ENCODE results near the gene ATP8A2. TPM values are rescaled to one million over a fixed set of nuclear protein-coding genes. Genes with fewer than 3 reads are reported as not detected.

The ATP8A2 gene
- polyA plus RNA-seq, 1 donor from 2014 or later = 11.9 TPM

GRCh38 chr13:25795277-25795676, 423.5 kb downstream of the ATP8A2 start:
- no peaks in the 10 kb centered on the region for H3K9me2 ChIP-seq (ENCODE audit: insufficient read depth, low read length)

DNA sequence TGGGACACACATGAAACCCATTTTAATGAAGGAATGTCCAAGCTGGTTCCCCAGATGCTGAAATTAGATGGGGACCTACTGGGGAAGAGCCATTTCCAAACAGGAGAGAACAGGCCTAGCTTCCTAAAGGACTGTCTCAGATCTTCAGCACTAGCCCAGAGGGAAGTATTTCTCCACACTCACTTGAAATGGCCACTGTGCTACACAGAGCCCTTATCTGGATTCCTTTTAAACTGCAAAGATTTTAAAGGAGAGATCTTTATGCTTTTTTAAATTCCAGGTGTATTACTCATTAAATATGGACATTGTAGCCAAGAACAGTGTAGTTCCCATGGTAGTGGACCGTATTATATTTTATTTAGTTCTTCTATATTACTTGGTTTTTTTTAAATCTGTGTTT, 424.7 kb downstream of the ATP8A2 start:
- no peaks in the 10 kb centered on the region for H3K9me3 ChIP-seq (ENCODE audit: low read length)
- no peaks in the 10 kb centered on the region for H3K36me3 ChIP-seq (ENCODE audit: insufficient read depth, low read length)
- no peaks in the 10 kb centered on the region for H3K9me2 ChIP-seq (ENCODE audit: insufficient read depth, low read length)
- H3K4me2 ChIP-seq (ENCODE audit: low read length) = no peak overlapping the region
- H2AFZ ChIP-seq (ENCODE audit: low read depth, low read length) = no peak overlapping the region
- H3K4me3 ChIP-seq (ENCODE audit: low read length) = no peak overlapping the region
- no peaks in the 10 kb centered on the region for H4K20me1 ChIP-seq (ENCODE audit: insufficient read depth)
- no peaks in the 10 kb centered on the region for H3F3A ChIP-seq (ENCODE audit: insufficient read depth, low read length, poor library complexity, severe bottlenecking)
- H3K9ac ChIP-seq (ENCODE audit: low read length) = no peak overlapping the region
- no peak overlapping the region for H3K27ac ChIP-seq (ENCODE audit: low read length)
- no peaks in the 10 kb centered on the region for H3K27me3 ChIP-seq (ENCODE audit: insufficient read depth, low read depth, low read length)
- no peaks in the 10 kb centered on the region for H3K79me2 ChIP-seq (replicated peaks; ENCODE audit: insufficient read depth, low read length)
- TF ChIP-seq EZH2 (IDR thresholded peaks at IDR 0.05; ENCODE audit: borderline replicate concordance, insufficient read depth, low read length, poor library complexity, severe bottlenecking) (no peak), REST (IDR thresholded peaks at IDR 0.05; ENCODE audit: borderline replicate concordance) (no peak), SMC3 (conservative IDR thresholded peaks at IDR 0.05; ENCODE audit: poor library complexity) (no peak), CTCF (IDR thresholded peaks at IDR 0.05; ENCODE audit: poor library complexity, severe bottlenecking) (no peak), RAD21 (conservative IDR thresholded peaks at IDR 0.05) (no peak), TAF1 (IDR thresholded peaks at IDR 0.05; ENCODE audit: low read depth) (no peak)

More at GRCh38 chr13:25795277-25795676, 423.5 kb downstream of the ATP8A2 start:
- no peaks in the 10 kb centered on the region for H3K36me3 ChIP-seq (ENCODE audit: insufficient read depth, low read length)
- H3F3A ChIP-seq (ENCODE audit: insufficient read depth, low read length, poor library complexity, severe bottlenecking) = no peaks in the 10 kb centered on the region
- H3K79me2 ChIP-seq (replicated peaks; ENCODE audit: insufficient read depth, low read length) = no peaks in the 10 kb centered on the region
- TF ChIP-seq REST (IDR thresholded peaks at IDR 0.05; ENCODE audit: borderline replicate concordance) (peak; percentile 24), RAD21 (conservative IDR thresholded peaks at IDR 0.05) (no peak), SMC3 (conservative IDR thresholded peaks at IDR 0.05; ENCODE audit: poor library complexity) (no peak), EZH2 (IDR thresholded peaks at IDR 0.05; ENCODE audit: borderline replicate concordance, insufficient read depth, low read length, poor library complexity, severe bottlenecking) (no peak), EP300 (conservative IDR thresholded peaks at IDR 0.05; ENCODE audit: poor library complexity, severe bottlenecking) (peak; percentile 87), CTCF (IDR thresholded peaks at IDR 0.05; ENCODE audit: poor library complexity, severe bottlenecking) (no peak), TAF1 (IDR thresholded peaks at IDR 0.05; ENCODE audit: low read depth) (no peak), MXI1 (conservative IDR thresholded peaks at IDR 0.05; ENCODE audit: poor library complexity, severe bottlenecking) (no peak), POLR2AphosphoS5 (IDR thresholded peaks at IDR 0.05) (peak; percentile 29)
- H2AFZ ChIP-seq (ENCODE audit: low read depth, low read length) = no peak overlapping the region
- peak overlapping the region; percentile 14 for H3K27ac ChIP-seq (ENCODE audit: low read length)
- H3K27me3 ChIP-seq (ENCODE audit: insufficient read depth, low read depth, low read length) = no peaks in the 10 kb centered on the region
- no peak overlapping the region for H3K4me3 ChIP-seq (ENCODE audit: low read length)
- H4K20me1 ChIP-seq (ENCODE audit: insufficient read depth) = no peaks in the 10 kb centered on the region
- H3K9ac ChIP-seq (ENCODE audit: low read length) = no peak overlapping the region
- H3K4me2 ChIP-seq (ENCODE audit: low read length) = no peak overlapping the region
- H3K9me3 ChIP-seq (ENCODE audit: low read length) = no peaks in the 10 kb centered on the region
